Adrenal gland (tissue), 5 donors: ENCODE results near the gene PCDH20.

Experiments
- POLR2A ChIP-seq, 2 donors: fragments of 450-650 bp; IDR thresholded peaks; one replicate each; pipeline ENCODE4 v1.6.1; 2017; ENCODE audit warnings: antibody characterized with exemption in 2 of 2, mild to moderate bottlenecking in 2 of 2, moderate library complexity in 1 of 2
- TF ChIP-seq, protein P1 (sequence below), 6 experiments: fragments of 450-650 bp in 4 of 6; fragments of 200-600 bp in 2 of 6; sonication (generic) in 1 of 6; IDR thresholded peaks; 1 replicate in 5 of 6; 2 replicates in 1 of 6; pipeline versions ENCODE4 v1.5.1 to v1.8.0; 2016 to 2021; ENCODE audit warnings: antibody characterized with exemption in 6 of 6, mild to moderate bottlenecking in 2 of 6, moderate library complexity in 1 of 6
- donor health status: DM: no; HTN: no; CAD: no.

DNA sequence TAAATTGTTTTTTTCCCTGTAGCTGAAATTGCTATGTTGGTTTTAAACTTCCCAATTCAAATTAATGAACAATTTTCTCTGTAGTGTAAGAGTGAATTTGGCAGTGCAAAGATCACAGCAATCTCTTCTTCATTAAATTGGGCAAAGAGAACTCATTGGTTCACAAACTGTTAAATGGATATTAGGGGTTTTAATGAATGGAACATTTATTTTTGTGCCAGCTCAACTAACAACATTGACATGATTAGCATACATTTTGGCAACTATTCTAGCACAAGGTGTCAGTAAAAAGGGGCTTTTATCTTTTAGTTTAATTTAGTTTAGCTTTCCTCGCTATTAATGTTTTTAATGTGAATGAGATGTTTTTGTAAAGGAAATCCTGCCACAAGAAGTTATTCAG lies 7.1 kb downstream of the PCDH20 start:
- TF ChIP-seq, protein P1, sequence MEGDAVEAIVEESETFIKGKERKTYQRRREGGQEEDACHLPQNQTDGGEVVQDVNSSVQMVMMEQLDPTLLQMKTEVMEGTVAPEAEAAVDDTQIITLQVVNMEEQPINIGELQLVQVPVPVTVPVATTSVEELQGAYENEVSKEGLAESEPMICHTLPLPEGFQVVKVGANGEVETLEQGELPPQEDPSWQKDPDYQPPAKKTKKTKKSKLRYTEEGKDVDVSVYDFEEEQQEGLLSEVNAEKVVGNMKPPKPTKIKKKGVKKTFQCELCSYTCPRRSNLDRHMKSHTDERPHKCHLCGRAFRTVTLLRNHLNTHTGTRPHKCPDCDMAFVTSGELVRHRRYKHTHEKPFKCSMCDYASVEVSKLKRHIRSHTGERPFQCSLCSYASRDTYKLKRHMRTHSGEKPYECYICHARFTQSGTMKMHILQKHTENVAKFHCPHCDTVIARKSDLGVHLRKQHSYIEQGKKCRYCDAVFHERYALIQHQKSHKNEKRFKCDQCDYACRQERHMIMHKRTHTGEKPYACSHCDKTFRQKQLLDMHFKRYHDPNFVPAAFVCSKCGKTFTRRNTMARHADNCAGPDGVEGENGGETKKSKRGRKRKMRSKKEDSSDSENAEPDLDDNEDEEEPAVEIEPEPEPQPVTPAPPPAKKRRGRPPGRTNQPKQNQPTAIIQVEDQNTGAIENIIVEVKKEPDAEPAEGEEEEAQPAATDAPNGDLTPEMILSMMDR (IDR thresholded peaks at IDR 0.05): no peak
- no peak for TF ChIP-seq POLR2A (IDR thresholded peaks at IDR 0.05)
